K562 (cell line): ENCODE data around the gene FERMT3.

Source experiments
- CHD2 ChIP-seq: IDR thresholded peaks from 2 replicates; pipeline ENCODE4 v1.6.1; 2011; ENCODE audit warnings: low read depth, low read length
- KAT8 ChIP-seq: fragments of 450-650 bp; IDR thresholded peaks from 2 replicates; pipeline ENCODE4 v1.6.1; 2016; ENCODE audit warnings: low read depth, mild to moderate bottlenecking
- POLR2AphosphoS5 ChIP-seq: IDR thresholded peaks from 2 replicates; pipeline ENCODE4 v1.6.1; 2011; ENCODE audit warnings: mild to moderate bottlenecking, low read depth, low read length, moderate library complexity; ENCODE audit not compliant: control insufficient read depth, insufficient read depth
- RFX1 ChIP-seq: fragments of 450-650 bp; IDR thresholded peaks from 2 replicates; pipeline ENCODE4 v1.6.1; 2016; ENCODE audit warnings: mild to moderate bottlenecking, moderate library complexity
- TF ChIP-seq, protein P1 (sequence below), 3 experiments: IDR thresholded peaks in 2 of 3; conservative IDR thresholded peaks in 1 of 3; 2 replicates each; pipeline ENCODE4 v1.5.1; 2011 to 2012; ENCODE audit warnings: low read length in 3 of 3, mild to moderate bottlenecking in 3 of 3, control low read depth in 2 of 3, improper control_type of control experiment in 1 of 3, inconsistent platforms in 1 of 3, low read depth in 1 of 3, mixed read lengths in 1 of 3, moderate library complexity in 1 of 3; ENCODE audit not compliant: insufficient read depth in 2 of 3
- TF ChIP-seq, protein P2 (sequence below): IDR thresholded peaks from 3 replicates; pipeline ENCODE4 v1.6.1; 2011; ENCODE audit warnings: borderline replicate concordance, mild to moderate bottlenecking, moderate library complexity; ENCODE audit not compliant: insufficient read length; ENCODE audit errors: extremely low read depth

DNA sequence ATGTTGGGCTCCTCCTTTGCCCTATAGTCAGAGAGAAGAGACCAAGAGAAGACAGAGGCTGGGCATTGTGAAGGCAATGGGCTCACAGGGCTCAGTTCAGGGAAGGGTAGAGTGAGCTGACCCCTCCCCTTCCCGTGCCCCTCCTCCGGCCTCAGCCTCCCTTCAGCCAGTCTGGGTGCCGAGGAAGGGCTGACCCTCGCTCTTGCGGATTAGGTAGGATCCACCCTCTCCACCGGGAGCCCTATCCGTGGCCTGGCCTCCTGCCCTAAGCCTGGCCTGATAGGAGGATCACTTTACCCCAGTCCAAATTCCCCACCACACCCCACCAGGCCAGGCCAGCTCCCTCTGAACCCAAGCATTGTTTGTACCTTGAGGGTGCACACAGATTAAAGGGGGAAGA lies 42.1 kb downstream of the FERMT3 start:
- TF ChIP-seq RFX1 (no peak), KAT8 (no peak), CHD2 (no peak), POLR2AphosphoS5 (no peak)
- TF ChIP-seq, protein P1, sequence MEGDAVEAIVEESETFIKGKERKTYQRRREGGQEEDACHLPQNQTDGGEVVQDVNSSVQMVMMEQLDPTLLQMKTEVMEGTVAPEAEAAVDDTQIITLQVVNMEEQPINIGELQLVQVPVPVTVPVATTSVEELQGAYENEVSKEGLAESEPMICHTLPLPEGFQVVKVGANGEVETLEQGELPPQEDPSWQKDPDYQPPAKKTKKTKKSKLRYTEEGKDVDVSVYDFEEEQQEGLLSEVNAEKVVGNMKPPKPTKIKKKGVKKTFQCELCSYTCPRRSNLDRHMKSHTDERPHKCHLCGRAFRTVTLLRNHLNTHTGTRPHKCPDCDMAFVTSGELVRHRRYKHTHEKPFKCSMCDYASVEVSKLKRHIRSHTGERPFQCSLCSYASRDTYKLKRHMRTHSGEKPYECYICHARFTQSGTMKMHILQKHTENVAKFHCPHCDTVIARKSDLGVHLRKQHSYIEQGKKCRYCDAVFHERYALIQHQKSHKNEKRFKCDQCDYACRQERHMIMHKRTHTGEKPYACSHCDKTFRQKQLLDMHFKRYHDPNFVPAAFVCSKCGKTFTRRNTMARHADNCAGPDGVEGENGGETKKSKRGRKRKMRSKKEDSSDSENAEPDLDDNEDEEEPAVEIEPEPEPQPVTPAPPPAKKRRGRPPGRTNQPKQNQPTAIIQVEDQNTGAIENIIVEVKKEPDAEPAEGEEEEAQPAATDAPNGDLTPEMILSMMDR (IDR thresholded peaks at IDR 0.05 in 2 of 3, conservative IDR thresholded peaks at IDR 0.05 in 1 of 3; ENCODE audit: insufficient read depth in 2 of 3, low read depth in 1 of 3, low read length in 3 of 3): no peak
- TF ChIP-seq, protein P2, sequence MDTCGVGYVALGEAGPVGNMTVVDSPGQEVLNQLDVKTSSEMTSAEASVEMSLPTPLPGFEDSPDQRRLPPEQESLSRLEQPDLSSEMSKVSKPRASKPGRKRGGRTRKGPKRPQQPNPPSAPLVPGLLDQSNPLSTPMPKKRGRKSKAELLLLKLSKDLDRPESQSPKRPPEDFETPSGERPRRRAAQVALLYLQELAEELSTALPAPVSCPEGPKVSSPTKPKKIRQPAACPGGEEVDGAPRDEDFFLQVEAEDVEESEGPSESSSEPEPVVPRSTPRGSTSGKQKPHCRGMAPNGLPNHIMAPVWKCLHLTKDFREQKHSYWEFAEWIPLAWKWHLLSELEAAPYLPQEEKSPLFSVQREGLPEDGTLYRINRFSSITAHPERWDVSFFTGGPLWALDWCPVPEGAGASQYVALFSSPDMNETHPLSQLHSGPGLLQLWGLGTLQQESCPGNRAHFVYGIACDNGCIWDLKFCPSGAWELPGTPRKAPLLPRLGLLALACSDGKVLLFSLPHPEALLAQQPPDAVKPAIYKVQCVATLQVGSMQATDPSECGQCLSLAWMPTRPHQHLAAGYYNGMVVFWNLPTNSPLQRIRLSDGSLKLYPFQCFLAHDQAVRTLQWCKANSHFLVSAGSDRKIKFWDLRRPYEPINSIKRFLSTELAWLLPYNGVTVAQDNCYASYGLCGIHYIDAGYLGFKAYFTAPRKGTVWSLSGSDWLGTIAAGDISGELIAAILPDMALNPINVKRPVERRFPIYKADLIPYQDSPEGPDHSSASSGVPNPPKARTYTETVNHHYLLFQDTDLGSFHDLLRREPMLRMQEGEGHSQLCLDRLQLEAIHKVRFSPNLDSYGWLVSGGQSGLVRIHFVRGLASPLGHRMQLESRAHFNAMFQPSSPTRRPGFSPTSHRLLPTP: no peak
